Neural cell (in vitro differentiated cells): ENCODE data around the gene FARP1. TPM values are rescaled to one million over a fixed set of nuclear protein-coding genes. Genes with fewer than 3 reads are reported as not detected.

Experiments
- H2AFZ ChIP-seq: fragments of 200-600, 300-800 bp; sonication (generic), shearing (Covaris generic); 2 replicates; pipeline ENCODE4 v1.6.0; 2014; ENCODE audit warnings: low read depth, mild to moderate bottlenecking, antibody characterized with exemption, low read length, moderate library complexity
- H3F3A ChIP-seq: fragments of 200-600 bp; shearing (Covaris generic); 2 replicates; pipeline ENCODE4 v1.6.1; 2016; ENCODE audit warnings: mild to moderate bottlenecking, moderate library complexity, mixed read lengths, antibody characterized with exemption, low read length; ENCODE audit not compliant: insufficient read depth, poor library complexity, severe bottlenecking
- H3K27ac ChIP-seq: fragments of 200-600, 300-800 bp; sonication (generic), shearing (Covaris generic); 2 replicates; pipeline ENCODE4 v1.5.1; 2014; ENCODE audit warnings: mild to moderate bottlenecking, low read length, moderate library complexity
- H3K27me3 ChIP-seq: fragments of 300-800, 200-600 bp; sonication (generic), shearing (Covaris generic); 2 replicates; pipeline ENCODE4 v1.6.0; 2014; ENCODE audit warnings: mild to moderate bottlenecking, low read depth, low read length, moderate library complexity; ENCODE audit not compliant: insufficient read depth
- H3K36me3 ChIP-seq: fragments of 300-800, 200-600 bp; sonication (generic), shearing (Covaris generic); 2 replicates; pipeline ENCODE4 v1.5.1; 2014; ENCODE audit warnings: mild to moderate bottlenecking, antibody characterized with exemption, low read length, moderate library complexity; ENCODE audit not compliant: insufficient read depth
- H3K4me2 ChIP-seq: fragments of 300-800, 200-600 bp; sonication (generic), shearing (Covaris generic); 2 replicates; pipeline ENCODE4 v1.6.0; 2014; ENCODE audit warnings: mild to moderate bottlenecking, low read length
- H3K4me3 ChIP-seq: fragments of 300-800, 200-600 bp; sonication (generic), shearing (Covaris generic); 2 replicates; pipeline ENCODE4 v1.5.1; 2014; ENCODE audit warnings: mild to moderate bottlenecking, low read length, moderate library complexity
- H3K79me2 ChIP-seq: fragments of 200-600 bp; shearing (Covaris generic); replicated peaks from 2 replicates; pipeline ENCODE4 v1.6.0; 2014; ENCODE audit warnings: mild to moderate bottlenecking, low read length, moderate library complexity; ENCODE audit not compliant: insufficient read depth
- H3K9ac ChIP-seq: fragments of 300-800, 200-600 bp; sonication (generic), shearing (Covaris generic); 2 replicates; pipeline ENCODE4 v1.6.1; 2016; ENCODE audit warnings: mild to moderate bottlenecking, low read length, mixed read lengths
- H3K9me2 ChIP-seq: fragments of 200-600 bp; shearing (Covaris generic); 2 replicates; pipeline ENCODE4 v1.6.1; 2016; ENCODE audit warnings: mild to moderate bottlenecking, low read length, mixed read lengths; ENCODE audit not compliant: insufficient read depth
- H3K9me3 ChIP-seq: fragments of 200-600, 300-800 bp; sonication (generic), shearing (Covaris generic); 2 replicates; pipeline ENCODE4 v1.6.1; 2016; ENCODE audit warnings: mild to moderate bottlenecking, mixed run types, low read length, moderate library complexity, mixed read lengths
- H4K20me1 ChIP-seq: fragments of 200-600 bp; shearing (Covaris generic); 2 replicates; pipeline ENCODE4 v1.6.1; 2016; ENCODE audit warnings: mild to moderate bottlenecking, mixed run types; ENCODE audit not compliant: insufficient read depth
- EP300 ChIP-seq: fragments of 450-650 bp; conservative IDR thresholded peaks from 2 replicates; pipeline ENCODE4 v1.6.1; 2014; ENCODE audit warnings: antibody characterized with exemption, mild to moderate bottlenecking, moderate library complexity; ENCODE audit not compliant: poor library complexity, severe bottlenecking
- EZH2 ChIP-seq: fragments of 200-600, 300-800 bp; shearing (Covaris generic), sonication (generic); IDR thresholded peaks from 2 replicates; pipeline ENCODE4 v1.6.1; 2014; ENCODE audit warnings: antibody characterized with exemption, low read length, borderline replicate concordance, mild to moderate bottlenecking; ENCODE audit not compliant: insufficient read depth, poor library complexity, severe bottlenecking
- MXI1 ChIP-seq: fragments of 450-650 bp; conservative IDR thresholded peaks from 2 replicates; pipeline ENCODE4 v1.6.1; 2014; ENCODE audit warnings: antibody characterized with exemption, mild to moderate bottlenecking; ENCODE audit not compliant: poor library complexity, severe bottlenecking
- POLR2AphosphoS5 ChIP-seq: IDR thresholded peaks from 2 replicates; pipeline ENCODE4 v1.6.1; 2012
- RAD21 ChIP-seq: fragments of 450-650 bp; conservative IDR thresholded peaks from 2 replicates; pipeline ENCODE4 v1.6.1; 2014; ENCODE audit warnings: antibody characterized with exemption, mild to moderate bottlenecking, moderate library complexity
- REST ChIP-seq: IDR thresholded peaks from 2 replicates; pipeline ENCODE4 v1.6.1; 2012; ENCODE audit warnings: borderline replicate concordance
- SMC3 ChIP-seq: fragments of 450-650 bp; conservative IDR thresholded peaks from 2 replicates; pipeline ENCODE4 v1.6.1; 2014; ENCODE audit warnings: antibody characterized with exemption, mild to moderate bottlenecking, moderate library complexity; ENCODE audit not compliant: poor library complexity
- TAF1 ChIP-seq: IDR thresholded peaks from 2 replicates; pipeline ENCODE4 v1.6.1; 2012; ENCODE audit warnings: low read depth
- polyA plus RNA-seq: library from polyadenylated mRNA; depleted of rRNA; stranded (reverse); fragments of >200 nt; gene quantifications from 2 replicates; pipeline ENCODE4 v1.2.3, GENCODE V29; 2014
- TF ChIP-seq, protein P1 (sequence below): fragments of 450-650 bp; IDR thresholded peaks from 2 replicates; pipeline ENCODE4 v1.5.1; 2014; ENCODE audit warnings: antibody characterized with exemption, mild to moderate bottlenecking, moderate library complexity; ENCODE audit not compliant: poor library complexity, severe bottlenecking

FARP1 gene
- polyA plus RNA-seq, 1 donor from 2014 or later, result 19.7 TPM

GRCh38 chr13:98203646-98204326 is 60.9 kb downstream of the FARP1 start:
- Histone ChIP-seq H3K4me2 (no peak overlapping the region), H3K27ac (no peak overlapping the region), H2AFZ (no peak overlapping the region), H3F3A (no peaks in the 10 kb centered on the region), H3K9ac (no peak overlapping the region), H3K9me3 (peaks cover 3% of the 10 kb centered on the region), H3K4me3 (no peak overlapping the region), H3K79me2 (peaks cover 58% of the 10 kb centered on the region), H3K36me3 (no peaks in the 10 kb centered on the region), H3K27me3 (no peaks in the 10 kb centered on the region), H4K20me1 (no peaks in the 10 kb centered on the region), H3K9me2 (no peaks in the 10 kb centered on the region)
- TF ChIP-seq POLR2AphosphoS5, result no peak
- no peak for TF ChIP-seq RAD21
- no peak for TF ChIP-seq TAF1
- no peak for TF ChIP-seq EP300
- TF ChIP-seq SMC3, result no peak
- no peak for TF ChIP-seq REST
- no peak for TF ChIP-seq MXI1

GRCh38 chr13:98204546-98204945 is 61.7 kb downstream of the FARP1 start:
- TF ChIP-seq REST (no peak), MXI1 (no peak), TAF1 (no peak), EZH2 (no peak), EP300 (no peak), SMC3 (no peak), RAD21 (no peak), POLR2AphosphoS5 (no peak)
- TF ChIP-seq, protein P1, sequence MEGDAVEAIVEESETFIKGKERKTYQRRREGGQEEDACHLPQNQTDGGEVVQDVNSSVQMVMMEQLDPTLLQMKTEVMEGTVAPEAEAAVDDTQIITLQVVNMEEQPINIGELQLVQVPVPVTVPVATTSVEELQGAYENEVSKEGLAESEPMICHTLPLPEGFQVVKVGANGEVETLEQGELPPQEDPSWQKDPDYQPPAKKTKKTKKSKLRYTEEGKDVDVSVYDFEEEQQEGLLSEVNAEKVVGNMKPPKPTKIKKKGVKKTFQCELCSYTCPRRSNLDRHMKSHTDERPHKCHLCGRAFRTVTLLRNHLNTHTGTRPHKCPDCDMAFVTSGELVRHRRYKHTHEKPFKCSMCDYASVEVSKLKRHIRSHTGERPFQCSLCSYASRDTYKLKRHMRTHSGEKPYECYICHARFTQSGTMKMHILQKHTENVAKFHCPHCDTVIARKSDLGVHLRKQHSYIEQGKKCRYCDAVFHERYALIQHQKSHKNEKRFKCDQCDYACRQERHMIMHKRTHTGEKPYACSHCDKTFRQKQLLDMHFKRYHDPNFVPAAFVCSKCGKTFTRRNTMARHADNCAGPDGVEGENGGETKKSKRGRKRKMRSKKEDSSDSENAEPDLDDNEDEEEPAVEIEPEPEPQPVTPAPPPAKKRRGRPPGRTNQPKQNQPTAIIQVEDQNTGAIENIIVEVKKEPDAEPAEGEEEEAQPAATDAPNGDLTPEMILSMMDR, result no peak
- H2AFZ ChIP-seq, result no peak overlapping the region
- H3F3A ChIP-seq, result no peaks in the 10 kb centered on the region
- no peak overlapping the region for H3K4me2 ChIP-seq
- no peaks in the 10 kb centered on the region for H3K27me3 ChIP-seq
- no peaks in the 10 kb centered on the region for H4K20me1 ChIP-seq
- peaks cover 3% of the 10 kb centered on the region for H3K9me3 ChIP-seq
- H3K27ac ChIP-seq, result no peak overlapping the region
- peaks cover 51% of the 10 kb centered on the region for H3K79me2 ChIP-seq
- H3K36me3 ChIP-seq, result no peaks in the 10 kb centered on the region
- no peak overlapping the region for H3K4me3 ChIP-seq
- no peaks in the 10 kb centered on the region for H3K9me2 ChIP-seq
- no peak overlapping the region for H3K9ac ChIP-seq
